Duodenal mucosa (tissue), 2 donors: ENCODE measurements around the gene MRPL19.

Source experiments
- H3K27ac ChIP-seq: one replicate; pipeline ENCODE4 v1.7.0; 2013; ENCODE audit warnings: low read depth, low read length
- H3K27me3 ChIP-seq, 2 donors: one replicate each; pipeline ENCODE4 v1.7.0; 2013; ENCODE audit warnings: low read length in 2 of 2, control low read depth in 1 of 2; ENCODE audit not compliant: insufficient read depth in 2 of 2, control insufficient read depth in 1 of 2
- H3K36me3 ChIP-seq, 2 donors: one replicate each; pipeline ENCODE4 v1.7.0; 2013; ENCODE audit warnings: low read length in 2 of 2, control low read depth in 1 of 2; ENCODE audit not compliant: insufficient read depth in 2 of 2, control insufficient read depth in 1 of 2
- H3K4me1 ChIP-seq, 2 donors: one replicate each; pipeline ENCODE4 v1.7.0; 2013; ENCODE audit warnings: low read length in 2 of 2, control low read depth in 1 of 2; ENCODE audit not compliant: insufficient read depth in 2 of 2, control insufficient read depth in 1 of 2
- H3K4me3 ChIP-seq, 2 donors: one replicate each; pipeline ENCODE4 v1.7.0; 2013; ENCODE audit warnings: low read length in 2 of 2, low read depth in 1 of 2
- H3K9ac ChIP-seq, 2 donors: one replicate each; pipeline ENCODE4 v1.7.0; 2013; ENCODE audit warnings: low read length in 2 of 2, low read depth in 1 of 2
- H3K9me3 ChIP-seq, 2 donors: one replicate each; pipeline ENCODE4 v1.7.0; 2013; ENCODE audit warnings: low read length in 2 of 2, control low read depth in 1 of 2; ENCODE audit not compliant: control insufficient read depth in 1 of 2

Gene MRPL19

GRCh38 chr2:75614162-75614651, 32.4 kb upstream of the MRPL19 start:
- H3K4me1 ChIP-seq = no peaks in the 10 kb centered on the region
- H3K27me3 ChIP-seq = peaks cover 0 to 2% of the 10 kb centered on the region in 2 donors
- H3K27ac ChIP-seq = no peak overlapping the region
- H3K9me3 ChIP-seq = no peaks in the 10 kb centered on the region
- no peaks in the 10 kb centered on the region for H3K36me3 ChIP-seq
- no peak overlapping the region for H3K4me3 ChIP-seq
- no peak overlapping the region for H3K9ac ChIP-seq

GRCh38 chr2:75616406-75616805, 30.2 kb upstream of the MRPL19 start:
- Histone ChIP-seq H3K27me3 (peaks cover 0 to 2% of the 10 kb centered on the region in 2 donors), H3K9ac (no peak overlapping the region), H3K4me3 (no peak overlapping the region), H3K4me1 (no peaks in the 10 kb centered on the region), H3K9me3 (no peaks in the 10 kb centered on the region), H3K27ac (no peak overlapping the region), H3K36me3 (no peaks in the 10 kb centered on the region)

DNA sequence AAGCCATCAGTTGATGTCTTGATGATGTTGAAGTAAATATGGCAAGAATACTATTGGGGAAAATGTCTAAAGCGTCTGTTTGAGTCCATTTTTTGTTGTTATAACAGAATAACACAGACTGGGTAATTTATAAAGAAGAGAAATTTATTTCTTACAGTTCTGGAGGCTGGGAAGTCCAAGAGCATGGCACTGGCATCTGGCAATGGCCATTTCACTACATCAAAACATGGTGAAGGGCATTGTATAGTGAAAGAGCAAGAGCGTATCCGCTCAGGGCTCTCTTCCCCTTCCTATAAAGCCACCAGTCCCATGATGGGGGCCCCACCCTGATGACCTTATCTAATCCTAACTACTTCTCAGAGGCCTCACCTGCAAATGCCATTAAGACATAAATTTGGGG, 29.6 kb upstream of the MRPL19 start:
- Histone ChIP-seq H3K27ac (no peak overlapping the region), H3K9me3 (no peaks in the 10 kb centered on the region), H3K4me1 (no peaks in the 10 kb centered on the region), H3K4me3 (no peak overlapping the region), H3K36me3 (no peaks in the 10 kb centered on the region), H3K9ac (no peak overlapping the region), H3K27me3 (no peaks in the 10 kb centered on the region)

GRCh38 chr2:75619956-75620740, 26.4 kb upstream of the MRPL19 start:
- no peaks in the 10 kb centered on the region for H3K4me1 ChIP-seq

GRCh38 chr2:75621228-75621627, 25.4 kb upstream of the MRPL19 start:
- Histone ChIP-seq H3K27ac (no peak overlapping the region), H3K4me3 (no peak overlapping the region), H3K36me3 (no peaks in the 10 kb centered on the region), H3K9me3 (no peaks in the 10 kb centered on the region), H3K9ac (no peak overlapping the region), H3K4me1 (no peaks in the 10 kb centered on the region), H3K27me3 (no peaks in the 10 kb centered on the region)

More at GRCh38 chr2:75619956-75620740, 26.4 kb upstream of the MRPL19 start:
- H3K27ac ChIP-seq = no peak overlapping the region
- no peaks in the 10 kb centered on the region for H3K9me3 ChIP-seq
- H3K27me3 ChIP-seq = no peaks in the 10 kb centered on the region
- no peak overlapping the region for H3K4me3 ChIP-seq
- no peak overlapping the region for H3K9ac ChIP-seq
- no peaks in the 10 kb centered on the region for H3K36me3 ChIP-seq

DNA sequence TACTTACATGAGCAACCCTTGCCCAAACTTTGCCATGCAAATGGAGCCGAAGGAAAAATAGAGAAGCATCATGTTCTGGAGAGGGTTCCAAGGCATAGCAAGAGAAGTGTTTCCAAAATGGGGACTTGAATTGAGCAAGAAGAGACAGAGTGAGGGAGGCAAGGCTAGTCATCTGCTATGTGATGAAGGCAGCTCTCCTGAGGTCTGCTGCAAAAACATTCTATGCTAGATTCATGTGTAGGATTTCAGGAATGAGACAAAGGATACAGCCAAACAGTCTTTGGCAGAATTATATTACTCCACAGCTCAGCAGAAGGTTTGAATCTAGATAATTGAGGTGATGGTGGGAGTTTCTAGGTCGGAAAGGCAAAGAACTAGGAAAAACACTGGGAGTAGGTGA, 24.1 kb upstream of the MRPL19 start:
- Histone ChIP-seq H3K27ac (no peak overlapping the region), H3K27me3 (no peaks in the 10 kb centered on the region), H3K9me3 (no peaks in the 10 kb centered on the region), H3K4me1 (no peaks in the 10 kb centered on the region), H3K36me3 (no peaks in the 10 kb centered on the region), H3K9ac (no peak overlapping the region), H3K4me3 (no peak overlapping the region)

DNA sequence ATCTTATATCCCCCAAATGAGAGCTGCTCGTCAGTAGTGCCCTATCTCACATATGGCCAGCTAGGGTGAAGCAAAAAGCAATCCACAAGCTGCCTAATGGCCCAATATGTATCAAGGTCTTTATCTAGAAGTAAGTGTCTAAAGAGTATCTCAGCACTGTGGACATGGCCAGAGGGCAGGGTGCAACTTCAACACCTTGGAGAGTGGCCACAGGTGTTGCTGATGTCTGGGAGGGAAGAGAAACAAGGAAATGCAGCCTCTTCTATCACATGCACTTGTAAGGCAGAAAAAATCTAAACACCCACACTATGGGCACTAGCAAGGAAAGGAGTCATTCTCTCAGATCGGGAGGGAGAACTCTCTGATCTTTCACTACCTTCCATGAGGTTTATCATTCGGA, 23.7 kb upstream of the MRPL19 start:
- Histone ChIP-seq H3K27me3 (no peaks in the 10 kb centered on the region), H3K4me1 (no peaks in the 10 kb centered on the region), H3K27ac (no peak overlapping the region), H3K9ac (no peak overlapping the region), H3K36me3 (no peaks in the 10 kb centered on the region), H3K9me3 (no peaks in the 10 kb centered on the region), H3K4me3 (no peak overlapping the region)

- Histone ChIP-seq H3K9ac (no peak overlapping the region), H3K9me3 (no peaks in the 10 kb centered on the region), H3K27me3 (no peaks in the 10 kb centered on the region), H3K27ac (no peak overlapping the region), H3K4me1 (no peaks in the 10 kb centered on the region), H3K36me3 (no peaks in the 10 kb centered on the region), H3K4me3 (no peak overlapping the region)
These were observed 18.6 kb upstream of the MRPL19 start for GRCh38 chr2:75627902-75628504.

DNA sequence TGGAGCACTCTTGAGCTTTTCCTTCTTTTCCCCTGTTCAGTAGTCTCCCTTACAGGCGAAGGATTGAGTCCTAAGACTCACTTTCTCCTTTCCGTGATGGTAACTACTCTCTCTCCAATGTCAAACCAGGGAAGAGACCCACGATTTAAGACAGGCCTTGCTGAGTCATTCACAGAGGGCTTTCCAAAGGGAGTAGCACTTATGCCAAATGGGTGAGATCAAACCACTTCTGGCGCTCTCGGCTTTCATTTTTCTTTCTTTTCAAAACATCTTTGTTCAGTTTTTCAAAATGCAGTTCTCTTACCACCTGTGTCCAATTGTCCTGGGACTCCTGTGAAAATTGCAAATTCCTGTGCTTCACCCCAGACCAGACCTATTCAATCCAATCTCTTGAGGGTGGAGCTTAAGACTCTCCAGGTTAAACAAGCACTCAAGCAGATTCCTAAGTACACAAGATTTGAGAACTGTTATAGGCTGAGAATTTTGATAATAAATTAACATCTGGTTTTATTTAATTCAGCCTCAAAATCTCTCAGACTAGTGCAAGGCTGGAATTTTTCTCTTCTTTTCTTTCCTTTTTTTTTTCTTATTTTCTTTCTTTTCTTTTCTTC, 14.4 kb upstream of the MRPL19 start:
- H3K27ac ChIP-seq = no peak overlapping the region
- no peak overlapping the region for H3K9ac ChIP-seq
- no peak overlapping the region for H3K4me3 ChIP-seq

DNA sequence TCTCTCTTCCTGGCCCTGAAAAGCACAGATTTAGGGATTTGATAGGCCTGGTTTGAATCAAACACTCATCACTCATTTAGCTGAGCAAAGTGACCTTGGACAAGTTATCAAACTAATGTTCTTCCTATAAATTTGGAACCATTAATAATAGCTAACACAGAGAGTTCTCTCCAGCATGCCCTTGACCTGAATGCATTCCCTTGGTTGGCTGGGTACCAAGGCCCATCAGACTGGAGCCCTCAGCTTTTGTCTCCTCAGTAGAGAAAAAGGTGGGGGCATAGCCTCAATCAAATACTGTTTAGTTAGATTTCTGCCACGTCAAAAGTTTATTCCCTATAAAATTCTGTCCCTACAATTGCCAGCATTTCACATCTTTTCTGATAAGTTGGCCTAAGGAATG, 13.8 kb upstream of the MRPL19 start:
- H3K4me3 ChIP-seq = no peak overlapping the region

More for the DNA sequence above, 14.4 kb upstream of the MRPL19 start:
- Histone ChIP-seq H3K9me3 (no peaks in the 10 kb centered on the region), H3K36me3 (no peaks in the 10 kb centered on the region), H3K4me1 (no peaks in the 10 kb centered on the region), H3K27me3 (no peaks in the 10 kb centered on the region)

More for the DNA sequence above, 13.8 kb upstream of the MRPL19 start:
- no peaks in the 10 kb centered on the region for H3K27me3 ChIP-seq
- H3K27ac ChIP-seq = no peak overlapping the region
- no peaks in the 10 kb centered on the region for H3K4me1 ChIP-seq
- H3K9me3 ChIP-seq = no peaks in the 10 kb centered on the region
- no peaks in the 10 kb centered on the region for H3K36me3 ChIP-seq
- H3K9ac ChIP-seq = no peak overlapping the region
